HL-60 (cell line): ENCODE measurements around the gene AIG1.

ENCODE experiments used
- CTCF ChIP-seq: IDR thresholded peaks from one replicate; pipeline ENCODE4 v1.5.1; 2011; ENCODE audit warnings: low read length, control low read depth, inconsistent platforms; ENCODE audit not compliant: insufficient read depth
- GABPA ChIP-seq: IDR thresholded peaks from 2 replicates; pipeline ENCODE4 v1.6.1; 2012; ENCODE audit warnings: low read depth
- SPI1 ChIP-seq: IDR thresholded peaks from 2 replicates; pipeline ENCODE4 v1.6.1; 2012; ENCODE audit warnings: low read depth, mild to moderate bottlenecking, borderline replicate concordance
- TF ChIP-seq, protein P1 (sequence below): IDR thresholded peaks from 2 replicates; pipeline ENCODE4 v1.6.1; 2012; ENCODE audit warnings: low read depth; ENCODE audit not compliant: insufficient replicate concordance

DNA sequence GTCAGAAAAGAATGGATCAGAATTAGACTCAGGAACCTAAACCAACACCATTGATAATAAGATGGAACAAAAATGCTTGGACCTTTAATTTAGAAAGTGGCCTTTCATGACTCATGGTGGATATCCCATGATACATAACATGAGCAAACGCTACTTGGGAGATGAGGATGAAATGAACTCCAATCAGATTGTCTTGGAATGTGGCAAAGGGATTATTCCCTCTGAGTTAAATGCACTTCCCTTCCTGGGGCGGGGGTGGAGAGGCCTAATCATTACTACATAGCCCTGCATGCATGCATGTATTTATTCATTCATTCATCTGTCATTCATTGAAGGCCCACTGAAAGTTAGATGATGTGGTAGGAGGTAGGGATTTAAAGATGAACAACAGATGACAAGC lies 174.0 kb downstream of the AIG1 start:
- TF ChIP-seq CTCF (no peak), GABPA (no peak), SPI1 (no peak)
- TF ChIP-seq, protein P1, sequence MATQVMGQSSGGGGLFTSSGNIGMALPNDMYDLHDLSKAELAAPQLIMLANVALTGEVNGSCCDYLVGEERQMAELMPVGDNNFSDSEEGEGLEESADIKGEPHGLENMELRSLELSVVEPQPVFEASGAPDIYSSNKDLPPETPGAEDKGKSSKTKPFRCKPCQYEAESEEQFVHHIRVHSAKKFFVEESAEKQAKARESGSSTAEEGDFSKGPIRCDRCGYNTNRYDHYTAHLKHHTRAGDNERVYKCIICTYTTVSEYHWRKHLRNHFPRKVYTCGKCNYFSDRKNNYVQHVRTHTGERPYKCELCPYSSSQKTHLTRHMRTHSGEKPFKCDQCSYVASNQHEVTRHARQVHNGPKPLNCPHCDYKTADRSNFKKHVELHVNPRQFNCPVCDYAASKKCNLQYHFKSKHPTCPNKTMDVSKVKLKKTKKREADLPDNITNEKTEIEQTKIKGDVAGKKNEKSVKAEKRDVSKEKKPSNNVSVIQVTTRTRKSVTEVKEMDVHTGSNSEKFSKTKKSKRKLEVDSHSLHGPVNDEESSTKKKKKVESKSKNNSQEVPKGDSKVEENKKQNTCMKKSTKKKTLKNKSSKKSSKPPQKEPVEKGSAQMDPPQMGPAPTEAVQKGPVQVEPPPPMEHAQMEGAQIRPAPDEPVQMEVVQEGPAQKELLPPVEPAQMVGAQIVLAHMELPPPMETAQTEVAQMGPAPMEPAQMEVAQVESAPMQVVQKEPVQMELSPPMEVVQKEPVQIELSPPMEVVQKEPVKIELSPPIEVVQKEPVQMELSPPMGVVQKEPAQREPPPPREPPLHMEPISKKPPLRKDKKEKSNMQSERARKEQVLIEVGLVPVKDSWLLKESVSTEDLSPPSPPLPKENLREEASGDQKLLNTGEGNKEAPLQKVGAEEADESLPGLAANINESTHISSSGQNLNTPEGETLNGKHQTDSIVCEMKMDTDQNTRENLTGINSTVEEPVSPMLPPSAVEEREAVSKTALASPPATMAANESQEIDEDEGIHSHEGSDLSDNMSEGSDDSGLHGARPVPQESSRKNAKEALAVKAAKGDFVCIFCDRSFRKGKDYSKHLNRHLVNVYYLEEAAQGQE = no peak
